Astrocyte (in vitro differentiated cells and primary cell): Measurements from ENCODE around the gene FKRP. TPM values are rescaled to one million over a fixed set of nuclear protein-coding genes. Genes with fewer than 3 reads are reported as not detected.
A peak's percentile ranks its signal among the peaks of the same experiment; 100 is the strongest.
"Not testable (repeated sequence)": the region's sequence is repeated elsewhere in the genome, so short reads cannot be mapped to it uniquely, and the experiment has no call there.

Experiments used
- DNase-seq: peaks from one replicate; pipeline ENCODE4 v3.0.0-alpha.2; 2010; ENCODE audit warnings: low read depth
- FAIRE-seq: peaks from 2 replicates; lab custom pipeline; 2011; peaks lifted over from hg19 to GRCh38; lab: Jason Lieb, UNC
- H2AFZ ChIP-seq: 2 replicates; pipeline ENCODE4 v1.6.0; 2012; ENCODE audit warnings: low read depth, low read length, inconsistent platforms
- H3K27ac ChIP-seq: 2 replicates; pipeline ENCODE4 v1.5.1; 2011; ENCODE audit warnings: low read depth, low read length, inconsistent platforms
- H3K27me3 ChIP-seq: 2 replicates; pipeline ENCODE4 v1.6.0; 2011; ENCODE audit warnings: low read length, inconsistent platforms; ENCODE audit not compliant: insufficient read depth
- H3K36me3 ChIP-seq: 2 replicates; pipeline ENCODE4 v1.5.1; 2011; ENCODE audit warnings: low read length, inconsistent platforms; ENCODE audit not compliant: insufficient read depth
- H3K4me1 ChIP-seq: 2 replicates; pipeline ENCODE4 v1.5.1; 2011; ENCODE audit warnings: low read length, inconsistent platforms; ENCODE audit not compliant: insufficient read depth
- H3K4me2 ChIP-seq: 2 replicates; pipeline ENCODE4 v1.6.0; 2012; ENCODE audit warnings: low read length, inconsistent platforms
- H3K4me3 ChIP-seq: 2 replicates; pipeline ENCODE4 v1.5.1; 2011; ENCODE audit warnings: low read depth, mild to moderate bottlenecking, low read length, inconsistent platforms; ENCODE audit not compliant: insufficient read depth
- H3K79me2 ChIP-seq: 2 replicates; pipeline ENCODE4 v1.6.0; 2012; ENCODE audit warnings: mild to moderate bottlenecking, low read length, inconsistent platforms; ENCODE audit not compliant: insufficient read depth
- H3K9ac ChIP-seq: 2 replicates; pipeline ENCODE4 v1.6.0; 2012; ENCODE audit warnings: mild to moderate bottlenecking, low read length, inconsistent platforms
- H3K9me3 ChIP-seq: 2 replicates; pipeline ENCODE4 v1.5.1; 2012; ENCODE audit warnings: low read depth, mild to moderate bottlenecking, low read length, inconsistent platforms; ENCODE audit not compliant: insufficient read depth
- H4K20me1 ChIP-seq: 2 replicates; pipeline ENCODE4 v1.6.0; 2012; ENCODE audit warnings: low read length, inconsistent platforms; ENCODE audit not compliant: insufficient read depth
- H3K27ac Mint-ChIP-seq: one replicate; pipeline ENCODE4 v1.8.0; 2021; ENCODE audit warnings: mild to moderate bottlenecking, mixed read lengths; ENCODE audit not compliant: unreplicated experiment
- H3K27me3 Mint-ChIP-seq: one replicate; pipeline ENCODE4 v1.8.0; 2021; ENCODE audit warnings: low read depth, mixed read lengths; ENCODE audit not compliant: unreplicated experiment
- H3K36me3 Mint-ChIP-seq: one replicate; pipeline ENCODE4 v1.8.0; 2021; ENCODE audit warnings: low read depth, mixed read lengths; ENCODE audit not compliant: unreplicated experiment
- H3K4me1 Mint-ChIP-seq: one replicate; pipeline ENCODE4 v1.8.0; 2021; ENCODE audit warnings: low read depth, mixed read lengths; ENCODE audit not compliant: unreplicated experiment
- H3K4me3 Mint-ChIP-seq: one replicate; pipeline ENCODE4 v1.8.0; 2021; ENCODE audit warnings: mild to moderate bottlenecking, moderate library complexity, mixed read lengths; ENCODE audit not compliant: unreplicated experiment
- H3K9me3 Mint-ChIP-seq: one replicate; pipeline ENCODE4 v1.8.0; 2021; ENCODE audit warnings: mild to moderate bottlenecking, mixed read lengths; ENCODE audit not compliant: unreplicated experiment
- EZH2 ChIP-seq: IDR thresholded peaks from 2 replicates; pipeline ENCODE4 v1.6.1; 2012; ENCODE audit warnings: mild to moderate bottlenecking, low read length, inconsistent platforms; ENCODE audit not compliant: insufficient read depth
- total RNA-seq: library from RNA; stranded (reverse); gene quantifications from 2 replicates; pipeline ENCODE4 v1.2.1, GENCODE V29; 2021
- TF ChIP-seq, protein P1 (sequence below): IDR thresholded peaks from 2 replicates; pipeline ENCODE4 v1.5.1; 2011; ENCODE audit warnings: low read depth, mild to moderate bottlenecking, inconsistent platforms, low read length, moderate library complexity; ENCODE audit not compliant: insufficient read depth

The FKRP gene
- total RNA-seq, 1 donor from 2014 or later = 25.1 TPM

DNA sequence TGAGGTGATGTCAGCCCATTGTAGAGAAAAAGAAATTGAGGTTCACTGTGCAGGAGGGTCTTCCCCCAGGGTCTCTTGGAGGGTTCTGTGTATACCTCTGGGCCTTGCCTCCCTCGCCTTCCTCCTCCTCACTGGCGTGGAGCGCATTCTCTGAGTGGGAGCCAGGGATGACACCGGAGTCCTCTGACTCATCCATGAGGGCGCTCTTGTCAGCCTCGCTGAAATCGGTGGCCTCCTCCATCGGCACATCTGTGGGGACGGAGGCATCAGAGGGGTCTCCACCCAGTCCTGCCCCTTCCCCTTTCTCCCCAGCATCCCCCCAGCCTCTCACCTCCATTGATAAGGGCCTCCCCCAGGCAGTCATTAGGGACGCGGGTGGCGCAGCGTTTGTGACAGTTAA lies 45.2 kb upstream of the FKRP start:
- FAIRE-seq (no peak), DNase-seq (no peak)
- Mint-ChIP-seq H3K36me3 (peaks cover 32% of the 10 kb centered on the region), H3K27ac (no peak overlapping the region), H3K4me1 (no peaks in the 10 kb centered on the region), H3K27me3 (no peaks in the 10 kb centered on the region), H3K4me3 (no peak overlapping the region), H3K9me3 (no peaks in the 10 kb centered on the region)
- no peak overlapping the region for H3K9ac ChIP-seq
- H4K20me1 ChIP-seq = peaks cover 28% of the 10 kb centered on the region
- H3K36me3 ChIP-seq = peaks cover 23% of the 10 kb centered on the region
- no peak overlapping the region for H2AFZ ChIP-seq
- H3K4me2 ChIP-seq = no peak overlapping the region
- no peak overlapping the region for H3K4me3 ChIP-seq
- no peaks in the 10 kb centered on the region for H3K27me3 ChIP-seq
- no peaks in the 10 kb centered on the region for H3K79me2 ChIP-seq
- no peaks in the 10 kb centered on the region for H3K9me3 ChIP-seq
- peaks cover 6% of the 10 kb centered on the region for H3K4me1 ChIP-seq
- no peak overlapping the region for H3K27ac ChIP-seq
- TF ChIP-seq EZH2 = no peak
- TF ChIP-seq, protein P1, sequence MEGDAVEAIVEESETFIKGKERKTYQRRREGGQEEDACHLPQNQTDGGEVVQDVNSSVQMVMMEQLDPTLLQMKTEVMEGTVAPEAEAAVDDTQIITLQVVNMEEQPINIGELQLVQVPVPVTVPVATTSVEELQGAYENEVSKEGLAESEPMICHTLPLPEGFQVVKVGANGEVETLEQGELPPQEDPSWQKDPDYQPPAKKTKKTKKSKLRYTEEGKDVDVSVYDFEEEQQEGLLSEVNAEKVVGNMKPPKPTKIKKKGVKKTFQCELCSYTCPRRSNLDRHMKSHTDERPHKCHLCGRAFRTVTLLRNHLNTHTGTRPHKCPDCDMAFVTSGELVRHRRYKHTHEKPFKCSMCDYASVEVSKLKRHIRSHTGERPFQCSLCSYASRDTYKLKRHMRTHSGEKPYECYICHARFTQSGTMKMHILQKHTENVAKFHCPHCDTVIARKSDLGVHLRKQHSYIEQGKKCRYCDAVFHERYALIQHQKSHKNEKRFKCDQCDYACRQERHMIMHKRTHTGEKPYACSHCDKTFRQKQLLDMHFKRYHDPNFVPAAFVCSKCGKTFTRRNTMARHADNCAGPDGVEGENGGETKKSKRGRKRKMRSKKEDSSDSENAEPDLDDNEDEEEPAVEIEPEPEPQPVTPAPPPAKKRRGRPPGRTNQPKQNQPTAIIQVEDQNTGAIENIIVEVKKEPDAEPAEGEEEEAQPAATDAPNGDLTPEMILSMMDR = no peak

DNA sequence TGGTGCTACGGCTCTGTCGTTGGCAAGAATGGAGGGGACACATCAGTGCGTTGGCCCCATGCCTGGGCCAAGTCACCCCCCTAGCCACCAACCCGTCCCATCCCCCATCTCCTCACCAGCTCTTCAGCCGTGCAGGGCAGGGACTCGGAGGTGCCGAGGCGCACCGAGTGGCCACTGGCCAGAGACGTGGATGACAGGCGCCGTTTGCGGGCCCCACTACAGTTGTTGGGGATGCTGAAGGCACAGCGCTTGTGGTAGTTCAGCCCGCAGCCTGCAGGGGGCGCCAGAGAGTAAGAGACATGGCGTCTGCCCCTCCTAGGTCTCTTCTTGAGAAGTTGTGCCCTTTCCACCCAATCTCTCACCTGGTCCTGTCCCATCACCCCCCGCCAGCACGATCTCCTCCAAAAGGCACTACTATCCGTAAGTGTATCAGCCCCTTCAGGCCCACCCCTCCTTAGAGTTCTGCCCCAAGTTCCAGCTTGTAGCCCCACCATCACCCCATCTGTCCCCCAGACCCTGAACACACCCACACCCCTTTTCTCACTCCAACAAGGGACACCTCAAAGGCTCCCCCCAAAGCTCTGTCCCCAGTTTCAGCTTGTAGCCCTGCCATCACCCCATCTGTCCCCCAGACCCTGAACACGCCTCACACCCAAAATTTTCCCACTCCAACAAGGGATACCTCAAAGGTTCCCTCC lies 41.3 kb upstream of the FKRP start:
- peaks cover 16% of the 10 kb centered on the region for H3K36me3 ChIP-seq
- H3K27me3 ChIP-seq = no peaks in the 10 kb centered on the region
- H2AFZ ChIP-seq = no peak overlapping the region
- FAIRE-seq = no peak
- no peak overlapping the region for H3K27ac ChIP-seq
- no peaks in the 10 kb centered on the region for H3K79me2 ChIP-seq
- H3K9ac ChIP-seq = no peak overlapping the region
- no peak overlapping the region for H3K4me2 ChIP-seq
- Mint-ChIP-seq H3K36me3 (peaks cover 20% of the 10 kb centered on the region), H3K27ac (no peak overlapping the region), H3K4me3 (no peak overlapping the region), H3K4me1 (no peaks in the 10 kb centered on the region), H3K27me3 (no peaks in the 10 kb centered on the region), H3K9me3 (no peaks in the 10 kb centered on the region)
- peaks cover 9% of the 10 kb centered on the region for H4K20me1 ChIP-seq
- DNase-seq = no peak
- TF ChIP-seq, protein P1 = peak; percentile 68
- TF ChIP-seq EZH2 = no peak
- no peak overlapping the region for H3K4me3 ChIP-seq
- no peaks in the 10 kb centered on the region for H3K9me3 ChIP-seq
- H3K4me1 ChIP-seq = no peaks in the 10 kb centered on the region

DNA sequence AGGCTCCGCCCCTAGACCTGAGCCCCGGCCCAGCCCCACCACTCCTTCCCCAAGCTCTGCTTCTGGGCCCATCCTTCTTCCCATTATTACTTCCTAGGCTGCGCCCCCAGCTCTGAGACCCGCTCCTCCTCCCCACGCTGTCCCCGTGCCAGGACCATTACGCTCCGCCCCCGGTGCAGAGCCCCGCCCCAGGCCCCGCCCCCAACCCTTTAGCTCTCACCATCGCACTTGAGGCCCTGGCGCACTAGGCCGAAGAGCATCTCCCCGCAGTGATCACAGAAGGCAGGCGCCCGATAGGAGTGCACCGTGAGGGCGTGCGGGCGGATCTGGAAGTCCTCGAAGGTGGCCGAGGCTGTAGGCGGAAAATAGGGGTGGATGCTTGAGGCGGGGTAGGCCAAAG lies 35.2 kb upstream of the FKRP start:
- peaks cover 20% of the 10 kb centered on the region for H3K79me2 ChIP-seq
- peaks cover 5% of the 10 kb centered on the region for H3K36me3 ChIP-seq
- H3K9ac ChIP-seq = no peak overlapping the region
- peaks cover 13% of the 10 kb centered on the region for H3K4me1 ChIP-seq
- Mint-ChIP-seq H3K4me1 (peaks cover 5% of the 10 kb centered on the region), H3K36me3 (peaks cover 2% of the 10 kb centered on the region), H3K27ac (no peak overlapping the region), H3K9me3 (no peaks in the 10 kb centered on the region), H3K4me3 (no peak overlapping the region), H3K27me3 (no peaks in the 10 kb centered on the region)
- DNase-seq (no peak), FAIRE-seq (no peak)
- H3K4me2 ChIP-seq = no peak overlapping the region
- no peak for TF ChIP-seq EZH2
- TF ChIP-seq, protein P1 = no peak
- no peaks in the 10 kb centered on the region for H3K9me3 ChIP-seq
- H3K4me3 ChIP-seq = no peak overlapping the region
- H2AFZ ChIP-seq = no peak overlapping the region
- H4K20me1 ChIP-seq = peaks cover 6% of the 10 kb centered on the region
- no peak overlapping the region for H3K27ac ChIP-seq
- no peaks in the 10 kb centered on the region for H3K27me3 ChIP-seq

DNA sequence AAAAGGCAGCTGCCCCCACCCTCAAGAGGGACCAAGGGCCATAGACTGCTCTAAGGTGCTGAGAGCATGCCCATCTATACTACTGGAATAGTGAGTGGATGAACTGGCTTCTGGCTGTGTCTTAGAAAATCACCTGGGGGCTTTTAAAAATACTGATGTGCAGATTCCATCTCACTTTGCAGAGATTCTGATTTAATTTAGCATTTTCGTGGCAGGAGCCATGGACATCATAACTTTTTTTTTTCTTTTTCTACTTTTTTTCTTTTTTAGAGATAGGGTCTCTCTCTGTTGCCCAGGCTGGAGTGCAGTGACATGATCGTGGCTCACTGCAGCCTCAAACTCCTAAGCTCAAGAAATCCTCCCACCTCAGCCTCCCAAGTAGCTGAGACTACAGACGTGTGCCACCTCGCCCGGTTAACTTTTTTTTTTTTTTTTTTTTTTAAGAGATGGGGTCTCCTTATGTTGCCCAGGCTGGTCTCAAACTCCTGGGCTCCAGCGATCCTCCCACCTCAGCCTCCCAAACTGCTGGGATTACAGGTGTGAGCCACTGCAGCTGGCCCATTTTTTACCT lies 33.0 kb upstream of the FKRP start:
- H3K36me3 ChIP-seq, H3K4me3 ChIP-seq, H2AFZ ChIP-seq, H3K9ac ChIP-seq, H4K20me1 ChIP-seq, H3K27me3 ChIP-seq, H3K27ac Mint-ChIP-seq, H3K4me1 Mint-ChIP-seq, H3K27me3 Mint-ChIP-seq, H3K36me3 Mint-ChIP-seq, H3K9me3 ChIP-seq, FAIRE-seq, H3K9me3 Mint-ChIP-seq, H3K27ac ChIP-seq, DNase-seq: not testable (repeated sequence)
- peak overlapping the region; percentile 100 for H3K4me2 ChIP-seq
- H3K79me2 ChIP-seq = peaks cover 31% of the 10 kb centered on the region
- H3K4me3 Mint-ChIP-seq = peak overlapping the region; percentile 83
- peaks cover 23% of the 10 kb centered on the region for H3K4me1 ChIP-seq
